ENCODE results near the gene CPNE4. TPM values are rescaled to one million over a fixed set of nuclear protein-coding genes. Genes with fewer than 3 reads are reported as not detected.

CPNE4 gene
- total and polyA plus RNA-seq, 7 experiments from 2014 or later: not detected

DNA sequence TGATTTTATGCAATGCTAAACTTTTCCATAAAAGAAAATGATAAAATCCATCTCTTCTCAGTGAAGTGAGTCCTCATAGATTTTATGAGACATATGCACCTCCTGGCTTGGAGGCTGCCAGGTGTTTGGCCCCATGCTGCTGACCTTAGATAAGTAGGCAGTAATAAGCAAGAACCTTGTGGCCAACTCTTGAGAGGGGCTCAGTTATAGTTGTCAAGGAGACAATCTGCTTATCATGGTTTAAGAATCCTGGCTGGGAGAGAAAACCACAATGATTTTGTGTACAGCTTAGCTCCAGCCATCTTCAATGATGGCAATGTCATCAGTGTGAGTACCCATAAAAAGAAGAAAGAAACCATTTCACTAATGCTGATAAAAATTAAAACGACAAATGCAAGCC, 252.1 kb downstream of the CPNE4 start:
- H3K36me3 Mint-ChIP-seq: no peaks in the 10 kb centered on the region
- ATAC-seq (no peak), DNase-seq (no peak)
- intact Hi-C loops (cut with micrococcal nuclease): no loop called here
- no peak overlapping the region for H3K27ac Mint-ChIP-seq
- ChIA-PET CTCF (no interaction called here), POLR2A (no interaction called here)
- Histone ChIP-seq H3K27me3 (ENCODE audit: control insufficient read depth in 2 of 2, insufficient read depth in 2 of 2, low read length in 2 of 2) (no peaks in the 10 kb centered on the region), H3K36me3 (ENCODE audit: control insufficient read depth in 2 of 3, insufficient read depth in 3 of 3, low read length in 3 of 3) (no peaks in the 10 kb centered on the region), H3K9me3 (ENCODE audit: control insufficient read depth in 2 of 3, low read length in 3 of 3) (no peaks in the 10 kb centered on the region), H3K27ac (ENCODE audit: low read depth, low read length) (no peak overlapping the region), H3K4me1 (ENCODE audit: control insufficient read depth in 2 of 2, insufficient read depth in 2 of 2, low read length in 2 of 2) (no peaks in the 10 kb centered on the region), H3K4me3 (ENCODE audit: low read length) (no peak overlapping the region)
- no peak overlapping the region for H3K4me3 Mint-ChIP-seq
- H3K9me3 Mint-ChIP-seq: peaks cover 0 to 8% (median 0%) of the 10 kb centered on the region in 11 donors
- no peaks in the 10 kb centered on the region for H3K4me1 Mint-ChIP-seq
- H3K27me3 Mint-ChIP-seq: peaks cover 0 to 17% (median 9%) of the 10 kb centered on the region in 5 donors

DNA sequence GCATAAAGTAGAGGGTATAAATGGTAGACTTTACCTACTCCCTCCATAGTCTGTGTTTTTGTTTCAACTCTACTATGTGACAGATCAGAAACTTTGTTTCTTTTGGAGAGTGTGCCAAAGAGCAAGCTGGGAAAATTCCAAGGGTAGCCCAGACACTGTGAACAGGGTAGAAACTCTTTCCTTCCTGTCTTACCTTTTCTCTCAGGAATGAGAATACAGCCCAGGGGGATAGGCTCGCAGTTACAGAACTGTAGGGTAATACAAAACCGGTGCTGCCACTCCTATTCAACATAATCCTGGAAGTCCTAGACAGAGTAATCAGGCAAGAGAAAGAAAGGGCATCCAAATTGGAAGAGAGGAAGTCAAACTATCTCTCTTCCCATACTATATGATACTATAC, 256.3 kb downstream of the CPNE4 start:
- peaks cover 0 to 19% (median 3%) of the 10 kb centered on the region in 11 donors for H3K9me3 Mint-ChIP-seq
- no peaks in the 10 kb centered on the region for H3K27me3 ChIP-seq (ENCODE audit: control insufficient read depth in 2 of 2, insufficient read depth in 2 of 2, low read length in 2 of 2)
- ATAC-seq: no peak
- intact Hi-C loops (cut with micrococcal nuclease): no loop called here
- no peaks in the 10 kb centered on the region for H3K9me3 ChIP-seq (ENCODE audit: control insufficient read depth in 2 of 3, low read length in 3 of 3)
- H3K27ac Mint-ChIP-seq: no peak overlapping the region
- H3K4me3 ChIP-seq (ENCODE audit: low read length): no peak overlapping the region
- no peak overlapping the region for H3K4me3 Mint-ChIP-seq
- no peak for DNase-seq
- H3K27me3 Mint-ChIP-seq: peaks cover 2 to 26% (median 16%) of the 10 kb centered on the region in 5 donors
- ChIA-PET CTCF (no interaction called here), POLR2A (no interaction called here)
- no peaks in the 10 kb centered on the region for H3K36me3 ChIP-seq (ENCODE audit: control insufficient read depth in 2 of 3, insufficient read depth in 3 of 3, low read length in 3 of 3)
- peaks cover 0 to 9% (median 0%) of the 10 kb centered on the region in 5 donors for H3K36me3 Mint-ChIP-seq
- no peaks in the 10 kb centered on the region for H3K4me1 Mint-ChIP-seq
- no peaks in the 10 kb centered on the region for H3K4me1 ChIP-seq (ENCODE audit: control insufficient read depth in 2 of 2, insufficient read depth in 2 of 2, low read length in 2 of 2)
- no peak overlapping the region for H3K27ac ChIP-seq (ENCODE audit: low read depth, low read length)

DNA sequence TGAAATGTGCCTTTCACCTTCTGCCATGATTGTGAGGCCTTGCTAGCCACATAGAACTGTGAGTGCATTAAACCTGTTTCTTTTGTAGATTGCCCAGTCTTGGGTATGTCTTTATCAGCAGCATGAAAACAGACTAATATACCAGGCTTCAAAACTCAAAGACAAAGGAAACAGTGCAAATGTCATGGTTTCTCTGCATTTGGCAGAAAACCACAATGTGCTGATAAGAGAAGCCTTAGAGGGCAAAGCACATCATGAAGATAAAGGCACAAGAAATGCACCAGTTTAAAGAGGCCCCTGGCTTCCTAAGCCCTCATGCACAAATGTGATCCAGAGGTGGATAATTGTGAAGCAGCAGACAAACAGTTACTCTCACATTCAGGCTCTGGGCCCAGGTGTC, 259.2 kb downstream of the CPNE4 start:
- Mint-ChIP-seq H3K4me3 (no peak overlapping the region), H3K36me3 (peaks cover 0 to 9% (median 0%) of the 10 kb centered on the region in 5 donors), H3K4me1 (no peaks in the 10 kb centered on the region), H3K27ac (no peak overlapping the region), H3K9me3 (peaks cover 0 to 19% (median 3%) of the 10 kb centered on the region in 11 donors), H3K27me3 (peaks cover 2 to 32% (median 19%) of the 10 kb centered on the region in 5 donors)
- Histone ChIP-seq H3K27ac (ENCODE audit: low read depth, low read length) (no peak overlapping the region), H3K27me3 (ENCODE audit: control insufficient read depth in 2 of 2, insufficient read depth in 2 of 2, low read length in 2 of 2) (no peaks in the 10 kb centered on the region), H3K4me3 (ENCODE audit: low read length) (no peak overlapping the region), H3K36me3 (ENCODE audit: control insufficient read depth in 2 of 3, insufficient read depth in 3 of 3, low read length in 3 of 3) (no peaks in the 10 kb centered on the region), H3K4me1 (ENCODE audit: control insufficient read depth in 2 of 2, insufficient read depth in 2 of 2, low read length in 2 of 2) (no peaks in the 10 kb centered on the region), H3K9me3 (ENCODE audit: control insufficient read depth in 2 of 3, low read length in 3 of 3) (no peaks in the 10 kb centered on the region)
- ChIA-PET CTCF (no interaction called here), POLR2A (no interaction called here)
- intact Hi-C loops (cut with micrococcal nuclease): no loop called here
- DNase-seq: no peak
- ATAC-seq: no peak

DNA sequence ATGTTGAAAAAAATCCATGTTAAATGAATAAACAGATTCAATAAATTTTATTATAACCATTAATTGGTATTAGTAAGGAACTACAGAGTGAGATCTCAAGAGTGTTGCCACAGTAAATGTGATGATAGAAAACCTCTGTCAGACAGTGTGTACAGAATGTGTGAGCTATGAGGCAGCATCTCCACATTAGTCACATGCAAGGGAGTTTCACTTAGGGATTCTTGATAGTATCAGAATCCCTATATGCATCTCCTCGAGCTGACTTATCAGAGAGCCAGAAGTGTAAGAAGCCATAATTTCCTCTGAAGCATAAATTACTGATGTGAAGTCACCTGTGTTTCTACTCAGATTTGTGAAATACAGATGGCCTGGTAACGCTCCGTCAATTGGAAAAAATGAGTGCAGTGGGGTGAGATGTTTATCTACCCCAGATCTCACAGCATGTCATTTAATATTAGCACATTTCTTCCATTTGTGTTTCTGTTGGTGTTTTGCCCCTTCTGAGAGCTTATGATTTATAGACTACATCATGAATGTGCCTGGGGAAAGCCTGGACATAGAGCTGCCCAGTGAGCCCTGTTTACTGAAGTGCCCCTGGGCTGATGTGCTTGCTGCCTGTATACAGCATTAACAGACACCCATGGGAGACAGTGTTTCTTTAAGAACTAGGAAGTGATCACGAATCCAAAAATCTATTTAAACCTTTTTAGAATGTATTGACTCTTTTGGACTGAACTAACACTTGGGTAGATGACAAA, 262.4 kb downstream of the CPNE4 start:
- peaks cover 2 to 26% (median 12%) of the 10 kb centered on the region in 5 donors for H3K27me3 Mint-ChIP-seq
- H3K36me3 Mint-ChIP-seq: peaks cover 0 to 9% (median 0%) of the 10 kb centered on the region in 5 donors
- DNase-seq: no peak
- H3K27ac Mint-ChIP-seq: no peak overlapping the region
- POLR2A ChIA-PET: no interaction called here
- no peak overlapping the region for H3K27ac ChIP-seq (ENCODE audit: low read depth, low read length)
- no peaks in the 10 kb centered on the region for H3K9me3 ChIP-seq (ENCODE audit: control insufficient read depth in 2 of 3, low read length in 3 of 3)
- no peaks in the 10 kb centered on the region for H3K4me1 ChIP-seq (ENCODE audit: control insufficient read depth in 2 of 2, insufficient read depth in 2 of 2, low read length in 2 of 2)
- CTCF ChIA-PET: no interaction called here
- H3K27me3 ChIP-seq (ENCODE audit: control insufficient read depth in 2 of 2, insufficient read depth in 2 of 2, low read length in 2 of 2): no peaks in the 10 kb centered on the region
- peaks cover 0 to 3% (median 0%) of the 10 kb centered on the region in 7 donors for H3K4me1 Mint-ChIP-seq
- H3K4me3 Mint-ChIP-seq: no peak overlapping the region
- no peaks in the 10 kb centered on the region for H3K36me3 ChIP-seq (ENCODE audit: control insufficient read depth in 2 of 3, insufficient read depth in 3 of 3, low read length in 3 of 3)
- intact Hi-C loops (cut with micrococcal nuclease): no loop called here
- no peak overlapping the region for H3K4me3 ChIP-seq (ENCODE audit: low read length)
- peaks cover 0 to 11% (median 2%) of the 10 kb centered on the region in 11 donors for H3K9me3 Mint-ChIP-seq
- ATAC-seq: no peak

DNA sequence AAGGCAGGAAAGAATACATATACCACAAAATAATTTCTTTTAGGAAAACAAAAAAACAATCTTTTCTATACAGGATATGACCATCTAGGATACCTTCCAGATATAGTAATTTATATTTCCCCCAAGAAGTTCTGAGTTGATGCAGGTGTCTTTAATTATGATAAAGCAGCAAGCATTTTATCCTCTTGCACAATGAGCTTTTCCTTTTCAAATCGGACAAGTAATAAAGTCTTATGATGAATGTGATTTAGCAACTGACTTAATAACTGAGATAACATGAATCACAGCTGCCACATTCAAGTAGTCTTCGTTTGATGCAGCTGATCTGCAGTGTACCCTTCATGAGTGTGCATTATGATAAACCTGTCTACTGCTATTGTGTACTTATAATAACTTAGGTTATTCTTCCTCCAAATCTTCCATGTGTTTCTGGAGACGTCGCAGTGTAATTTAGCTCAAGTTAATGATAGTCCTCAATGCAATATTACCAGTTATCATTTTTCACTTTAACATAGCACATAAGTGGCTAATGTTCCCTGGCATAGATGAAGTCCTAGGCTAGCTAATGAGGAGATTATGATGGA, 271.7 kb downstream of the CPNE4 start:
- no peak overlapping the region for H3K27ac Mint-ChIP-seq
- no peak overlapping the region for H3K4me3 Mint-ChIP-seq
- ChIA-PET POLR2A (no interaction called here), CTCF (no interaction called here)
- peaks cover 0 to 5% (median 0%) of the 10 kb centered on the region in 11 donors for H3K9me3 Mint-ChIP-seq
- DNase-seq (no peak), ATAC-seq (no peak)
- Histone ChIP-seq H3K4me3 (ENCODE audit: low read length) (no peak overlapping the region), H3K27me3 (ENCODE audit: control insufficient read depth in 2 of 2, insufficient read depth in 2 of 2, low read length in 2 of 2) (no peaks in the 10 kb centered on the region), H3K36me3 (ENCODE audit: control insufficient read depth in 2 of 3, insufficient read depth in 3 of 3, low read length in 3 of 3) (no peaks in the 10 kb centered on the region), H3K27ac (ENCODE audit: low read depth, low read length) (no peak overlapping the region), H3K4me1 (ENCODE audit: control insufficient read depth in 2 of 2, insufficient read depth in 2 of 2, low read length in 2 of 2) (no peaks in the 10 kb centered on the region), H3K9me3 (ENCODE audit: control insufficient read depth in 2 of 3, low read length in 3 of 3) (no peaks in the 10 kb centered on the region)
- no peaks in the 10 kb centered on the region for H3K36me3 Mint-ChIP-seq
- peaks cover 6 to 31% (median 21%) of the 10 kb centered on the region in 5 donors for H3K27me3 Mint-ChIP-seq
- H3K4me1 Mint-ChIP-seq: no peaks in the 10 kb centered on the region
- intact Hi-C loops (cut with micrococcal nuclease): no loop called here

DNA sequence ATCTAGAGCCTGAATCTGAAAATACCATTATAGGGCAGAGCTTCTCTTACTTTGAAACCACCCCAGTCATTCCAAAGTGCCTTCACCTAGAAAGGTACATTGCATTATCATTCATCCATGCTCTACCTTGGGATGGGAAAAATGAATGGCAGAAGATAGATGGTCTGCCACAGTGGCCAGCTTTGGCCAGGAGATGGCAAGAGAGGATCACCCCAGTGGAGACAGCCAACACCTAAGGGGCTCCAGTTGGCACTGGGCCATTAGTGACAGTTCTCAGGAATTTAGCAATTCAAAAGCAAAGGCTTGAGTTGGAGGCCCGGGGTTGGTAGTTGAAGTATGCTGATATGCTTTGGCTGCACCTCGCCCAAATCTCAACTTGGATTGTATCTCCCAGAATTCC, 278.4 kb downstream of the CPNE4 start:
- H3K27me3 ChIP-seq (ENCODE audit: control insufficient read depth in 2 of 2, insufficient read depth in 2 of 2, low read length in 2 of 2): peaks cover 0 to 4% of the 10 kb centered on the region in 2 donors

DNA sequence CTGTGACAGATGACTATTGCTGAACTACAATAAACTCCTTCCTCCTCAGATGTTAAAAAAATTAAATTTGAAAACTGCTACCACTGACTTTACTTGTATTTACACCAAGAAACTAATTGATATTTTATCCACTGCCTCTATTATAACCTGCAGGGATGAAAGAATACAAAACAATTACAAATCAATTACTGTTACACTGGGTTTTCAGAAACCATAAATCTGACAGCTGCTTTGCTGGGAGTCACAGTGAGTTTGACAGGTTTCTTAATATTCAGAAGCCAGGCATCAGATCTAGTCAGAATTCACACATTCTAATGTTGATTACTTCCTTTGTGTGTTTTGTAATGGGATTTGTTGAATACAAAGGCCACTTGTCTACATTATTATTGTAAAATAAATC, 279.4 kb downstream of the CPNE4 start:
- DNase-seq: no peak

More for the DNA sequence above, 278.4 kb downstream of the CPNE4 start:
- no peaks in the 10 kb centered on the region for H3K4me1 ChIP-seq (ENCODE audit: control insufficient read depth in 2 of 2, insufficient read depth in 2 of 2, low read length in 2 of 2)
- intact Hi-C loops (cut with micrococcal nuclease): no loop called here
- Mint-ChIP-seq H3K27ac (no peak overlapping the region), H3K27me3 (peaks cover 11 to 39% (median 35%) of the 10 kb centered on the region in 5 donors), H3K4me1 (no peaks in the 10 kb centered on the region), H3K36me3 (no peaks in the 10 kb centered on the region), H3K4me3 (no peak overlapping the region), H3K9me3 (peaks cover 0 to 11% (median 0%) of the 10 kb centered on the region in 11 donors)
- DNase-seq (no peak), ATAC-seq (no peak)
- no peaks in the 10 kb centered on the region for H3K9me3 ChIP-seq (ENCODE audit: control insufficient read depth in 2 of 3, low read length in 3 of 3)
- no peak overlapping the region for H3K4me3 ChIP-seq (ENCODE audit: low read length)
- ChIA-PET POLR2A (no interaction called here), CTCF (no interaction called here)
- H3K36me3 ChIP-seq (ENCODE audit: control insufficient read depth in 2 of 3, insufficient read depth in 3 of 3, low read length in 3 of 3): no peaks in the 10 kb centered on the region
- H3K27ac ChIP-seq (ENCODE audit: low read depth, low read length): no peak overlapping the region

More for the DNA sequence above, 279.4 kb downstream of the CPNE4 start:
- Histone ChIP-seq H3K36me3 (ENCODE audit: control insufficient read depth in 2 of 3, insufficient read depth in 3 of 3, low read length in 3 of 3) (no peaks in the 10 kb centered on the region), H3K4me1 (ENCODE audit: control insufficient read depth in 2 of 2, insufficient read depth in 2 of 2, low read length in 2 of 2) (no peaks in the 10 kb centered on the region), H3K27ac (ENCODE audit: low read depth, low read length) (no peak overlapping the region), H3K9me3 (ENCODE audit: control insufficient read depth in 2 of 3, low read length in 3 of 3) (no peaks in the 10 kb centered on the region), H3K4me3 (ENCODE audit: low read length) (no peak overlapping the region), H3K27me3 (ENCODE audit: control insufficient read depth in 2 of 2, insufficient read depth in 2 of 2, low read length in 2 of 2) (peaks cover 0 to 4% of the 10 kb centered on the region in 2 donors)
- ATAC-seq: no peak
- H3K4me1 Mint-ChIP-seq: no peaks in the 10 kb centered on the region
- ChIA-PET CTCF (no interaction called here), POLR2A (no interaction called here)
- no peak overlapping the region for H3K27ac Mint-ChIP-seq
- H3K36me3 Mint-ChIP-seq: no peaks in the 10 kb centered on the region
- no peak overlapping the region for H3K4me3 Mint-ChIP-seq
- intact Hi-C loops (cut with micrococcal nuclease): no loop called here
- H3K9me3 Mint-ChIP-seq: peaks cover 0 to 11% (median 0%) of the 10 kb centered on the region in 11 donors
- H3K27me3 Mint-ChIP-seq: peaks cover 7 to 38% (median 34%) of the 10 kb centered on the region in 5 donors
